Omental fat pad (tissue), 4 donors: ENCODE results near the gene LRRC72. TPM values are rescaled to one million over a fixed set of nuclear protein-coding genes. Genes with fewer than 3 reads are reported as not detected.

Experiments
- ATAC-seq: fragments of 150-250 bp; one replicate; pipeline ENCODE4 v1.9.1; 2016; ENCODE audit warnings: mild to moderate bottlenecking, moderate library complexity; ENCODE audit not compliant: low FRiP score
- DNase-seq: peaks from one replicate; pipeline ENCODE4 v3.0.0-alpha.2; 2019; ENCODE audit warnings: low spot score
- CTCF ChIP-seq, 3 donors: fragments of 450-650 bp; IDR thresholded peaks; one replicate each; pipeline ENCODE4 v1.5.1; 2016 to 2017; ENCODE audit warnings: antibody characterized with exemption in 3 of 3, mild to moderate bottlenecking in 3 of 3, moderate library complexity in 2 of 3
- total RNA-seq, 4 donors: library from RNA; depleted of rRNA; stranded (reverse); fragments of >200 nt; gene quantifications; one replicate each; pipeline ENCODE4 v1.1.0, GENCODE V29; 2016

Gene LRRC72
- total RNA-seq, 4 donors from 2014 or later: not detected

GRCh38 chr7:16616122-16616521 is 89.5 kb downstream of the LRRC72 start:
- ATAC-seq (no peak), DNase-seq (no peak)
- TF ChIP-seq CTCF (IDR thresholded peaks at IDR 0.05): no peak

GRCh38 chr7:16616542-16616941 is 89.9 kb downstream of the LRRC72 start:
- TF ChIP-seq CTCF (IDR thresholded peaks at IDR 0.05): no peak
- DNase-seq: no peak
- no peak for ATAC-seq

- no peak for TF ChIP-seq CTCF (IDR thresholded peaks at IDR 0.05)
- DNase-seq (no peak), ATAC-seq (no peak)
Measured at GRCh38 chr7:16619979-16620408, 93.4 kb downstream of the LRRC72 start.

- DNase-seq (no peak), ATAC-seq (no peak)
- TF ChIP-seq CTCF (IDR thresholded peaks at IDR 0.05): no peak
Measured at GRCh38 chr7:16626388-16626787, 99.8 kb downstream of the LRRC72 start.

- ATAC-seq (no peak), DNase-seq (no peak)
- TF ChIP-seq CTCF (IDR thresholded peaks at IDR 0.05): no peak
Measured at GRCh38 chr7:16627236-16627635, 100.6 kb downstream of the LRRC72 start.

- ATAC-seq (no peak), DNase-seq (no peak)
- no peak for TF ChIP-seq CTCF (IDR thresholded peaks at IDR 0.05)
Measured at GRCh38 chr7:16630654-16631053, 104.0 kb downstream of the LRRC72 start.

Other genes with a start within 250 kb of the LRRC72 start
- 1 to 10 TPM; 1.3 to 2.7 (median 2.0) TPM for gene CRPPA, start 105.3 kb upstream of the LRRC72 start, total RNA-seq
- gene SOSTDC1, start 61.1 kb upstream of the LRRC72 start, total RNA-seq: 1 to 10 TPM in 1 of 4 donors, not detected in 3; 1.2 TPM
- 10 to 100 TPM in 3 of 4 donors, 1 to 10 TPM in 1; 7.4 to 15.9 (median 11.4) TPM for gene ANKMY2, start 118.9 kb downstream of the LRRC72 start, total RNA-seq
- 10 to 100 TPM; 44.9 to 92.7 (median 55.4) TPM for gene BZW2, start 119.4 kb downstream of the LRRC72 start, total RNA-seq
- gene TSPAN13, start 226.9 kb downstream of the LRRC72 start, total RNA-seq: 100 to 1,000 TPM in 1 of 4 donors, 10 to 100 TPM in 3; 15.2 to 111 (median 30.5) TPM